ENCODE data around the gene RNF148.

Gene RNF148

GRCh38 chr7:122702872-122703510, at the start of gene RNF148:
RNF148 (minus strand) TSS chr7:122702922; CDS start chr7:122702750, 172 bp downstream.
- DNase-seq (ENCODE audit: low spot score), result no peak

GRCh38 chr7:122750389-122750788, 47.7 kb upstream of the RNF148 start:
- no peak for DNase-seq (ENCODE audit: low spot score)

- DNase-seq (ENCODE audit: low spot score), result no peak
Measured at GRCh38 chr7:122748195-122748594, 45.5 kb upstream of the RNF148 start.

GRCh38 chr7:122746948-122747347, 44.2 kb upstream of the RNF148 start:
- DNase-seq (ENCODE audit: low spot score), result no peak

- DNase-seq (ENCODE audit: low spot score), result no peak
Measured at GRCh38 chr7:122743211-122743610, 40.5 kb upstream of the RNF148 start.

GRCh38 chr7:122738947-122739346, 36.2 kb upstream of the RNF148 start:
- no peak for DNase-seq (ENCODE audit: low spot score)

GRCh38 chr7:122736183-122736582, 33.5 kb upstream of the RNF148 start:
- DNase-seq (ENCODE audit: low spot score), result no peak

- no peak for DNase-seq (ENCODE audit: low spot score)
Measured at GRCh38 chr7:122727759-122728158, 25.0 kb upstream of the RNF148 start.

- no peak for DNase-seq (ENCODE audit: low spot score)
Measured at GRCh38 chr7:122727354-122727753, 24.6 kb upstream of the RNF148 start.

GRCh38 chr7:122726881-122727280, 24.2 kb upstream of the RNF148 start:
- no peak for DNase-seq (ENCODE audit: low spot score)

- DNase-seq (ENCODE audit: low spot score), result no peak
Measured at GRCh38 chr7:122724366-122724765, 21.6 kb upstream of the RNF148 start.

- no peak for DNase-seq (ENCODE audit: low spot score)
Measured at GRCh38 chr7:122719010-122719578, 16.4 kb upstream of the RNF148 start.

- DNase-seq (ENCODE audit: low spot score), result no peak
Measured at GRCh38 chr7:122717356-122718089, 14.8 kb upstream of the RNF148 start.

GRCh38 chr7:122715183-122715582, 12.5 kb upstream of the RNF148 start:
- no peak for DNase-seq (ENCODE audit: low spot score)

GRCh38 chr7:122710916-122711315, 8.2 kb upstream of the RNF148 start:
- no peak for DNase-seq (ENCODE audit: low spot score)

- DNase-seq (ENCODE audit: low spot score), result no peak
Measured at GRCh38 chr7:122709930-122710646, 7.4 kb upstream of the RNF148 start.

- no peak for DNase-seq (ENCODE audit: low spot score)
Measured at GRCh38 chr7:122706836-122707235, 4.1 kb upstream of the RNF148 start.

GRCh38 chr7:122699017-122699416, 3.7 kb downstream of the RNF148 start, which contains the start of gene RNF133:
RNF133 (minus strand) TSS chr7:122699117; CDS start chr7:122698918, 199 bp downstream.
- DNase-seq (ENCODE audit: low spot score), result no peak

GRCh38 chr7:122695816-122696215, 6.9 kb downstream of the RNF148 start:
- no peak for DNase-seq (ENCODE audit: low spot score)

- no peak for DNase-seq (ENCODE audit: low spot score)
Measured at GRCh38 chr7:122694697-122695096, 8.0 kb downstream of the RNF148 start.

- DNase-seq (ENCODE audit: low spot score), result no peak
Measured at GRCh38 chr7:122692769-122693309, 9.9 kb downstream of the RNF148 start.

- DNase-seq (ENCODE audit: low spot score), result no peak
Measured at GRCh38 chr7:122691569-122692235, 11.0 kb downstream of the RNF148 start.

Data from LoVo (cell line).